NT2/D1 (cell line): ENCODE data around the gene PTBP3.

Experiments
- SUZ12 ChIP-seq: IDR thresholded peaks from 2 replicates; pipeline ENCODE4 v1.6.1; 2011; ENCODE audit not compliant: insufficient read length, insufficient read depth; ENCODE audit errors: extremely low read depth
- ZNF274 ChIP-seq: IDR thresholded peaks from 2 replicates; pipeline ENCODE4 v1.6.1; 2011; ENCODE audit warnings: mild to moderate bottlenecking, low read depth, low read length

DNA sequence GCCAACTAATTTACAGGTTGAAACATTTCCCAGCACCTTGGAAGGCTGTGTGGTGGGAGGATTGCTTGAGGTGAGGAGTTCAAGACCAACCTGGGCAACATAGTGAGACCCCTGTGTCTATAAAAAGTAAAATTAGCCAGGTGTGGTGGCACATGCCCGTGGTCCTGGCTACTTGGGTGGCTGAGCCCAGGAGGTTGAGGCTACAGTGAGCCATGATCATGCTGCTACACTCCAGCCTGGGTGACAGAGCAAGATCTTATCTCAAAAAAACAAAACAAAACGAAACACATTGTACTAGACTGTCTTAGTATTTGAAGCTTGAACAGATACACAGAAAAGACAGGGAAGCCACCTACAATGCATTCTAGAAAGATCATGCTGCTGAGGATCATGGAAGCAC is 43.7 kb upstream of the PTBP3 start:
- no peak for TF ChIP-seq ZNF274
- no peak for TF ChIP-seq SUZ12
